ENCODE results near the gene CD37. TPM values are rescaled to one million over a fixed set of nuclear protein-coding genes. Genes with fewer than 3 reads are reported as not detected.
"Not testable (repeated sequence)": the region's sequence is repeated elsewhere in the genome, so short reads cannot be mapped to it uniquely, and the experiment has no call there.

Gene CD37
- total RNA-seq, 4 donors from 2014 or later, result 4.4 to 11.0 (median 7.8) TPM

DNA sequence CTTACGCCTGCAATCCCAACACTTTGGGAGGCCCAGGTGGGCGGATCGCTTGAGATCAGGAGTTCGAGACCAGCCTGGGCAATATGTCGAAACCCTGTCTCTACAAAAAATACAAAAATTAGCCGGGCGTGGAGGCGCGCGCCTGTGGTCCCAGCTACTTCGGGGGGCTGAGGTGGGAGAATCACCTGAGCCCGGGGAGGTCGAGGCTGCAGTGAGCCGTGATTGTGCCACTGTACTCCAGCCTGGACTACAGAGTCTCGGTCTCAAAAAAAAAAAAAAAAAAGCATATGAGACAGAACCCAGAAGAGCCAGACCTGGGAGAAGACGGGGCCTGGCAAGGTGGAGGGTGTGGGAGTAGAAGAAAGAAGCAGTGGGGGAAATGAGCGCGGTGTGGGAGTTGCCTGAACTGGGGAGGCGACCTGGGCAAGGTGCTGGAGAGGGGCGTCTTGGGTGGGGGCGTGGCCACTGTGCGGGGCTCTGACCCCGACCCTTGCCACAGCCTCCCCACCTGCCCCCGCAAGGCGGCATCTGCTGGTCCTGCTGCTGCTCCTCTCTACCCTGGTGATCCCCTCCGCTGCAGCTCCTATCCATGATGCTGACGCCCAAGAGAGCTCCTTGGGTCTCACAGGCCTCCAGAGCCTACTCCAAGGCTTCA is 29.0 kb downstream of the CD37 start:
- peak; percentile 52 to 55 for DNase-seq
- intact Hi-C loops (cut with DNase I; ENCODE audit: low total_unique reads), result no loop called here
- Histone ChIP-seq H3K4me1 (no peaks in the 10 kb centered on the region), H3K27ac (peak overlapping the region; percentile 95 to 96), H3K9me3 (peaks cover 0 to 6% of the 10 kb centered on the region in 2 donors), H3K27me3 (no peaks in the 10 kb centered on the region), H3K4me3 (peak overlapping the region; percentile 35 to 96), H3K36me3 (no peaks in the 10 kb centered on the region)
- no peak for TF ChIP-seq POLR2A (IDR thresholded peaks at IDR 0.05)
- TF ChIP-seq, protein P1, sequence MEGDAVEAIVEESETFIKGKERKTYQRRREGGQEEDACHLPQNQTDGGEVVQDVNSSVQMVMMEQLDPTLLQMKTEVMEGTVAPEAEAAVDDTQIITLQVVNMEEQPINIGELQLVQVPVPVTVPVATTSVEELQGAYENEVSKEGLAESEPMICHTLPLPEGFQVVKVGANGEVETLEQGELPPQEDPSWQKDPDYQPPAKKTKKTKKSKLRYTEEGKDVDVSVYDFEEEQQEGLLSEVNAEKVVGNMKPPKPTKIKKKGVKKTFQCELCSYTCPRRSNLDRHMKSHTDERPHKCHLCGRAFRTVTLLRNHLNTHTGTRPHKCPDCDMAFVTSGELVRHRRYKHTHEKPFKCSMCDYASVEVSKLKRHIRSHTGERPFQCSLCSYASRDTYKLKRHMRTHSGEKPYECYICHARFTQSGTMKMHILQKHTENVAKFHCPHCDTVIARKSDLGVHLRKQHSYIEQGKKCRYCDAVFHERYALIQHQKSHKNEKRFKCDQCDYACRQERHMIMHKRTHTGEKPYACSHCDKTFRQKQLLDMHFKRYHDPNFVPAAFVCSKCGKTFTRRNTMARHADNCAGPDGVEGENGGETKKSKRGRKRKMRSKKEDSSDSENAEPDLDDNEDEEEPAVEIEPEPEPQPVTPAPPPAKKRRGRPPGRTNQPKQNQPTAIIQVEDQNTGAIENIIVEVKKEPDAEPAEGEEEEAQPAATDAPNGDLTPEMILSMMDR (IDR thresholded peaks at IDR 0.05), result no peak

DNA sequence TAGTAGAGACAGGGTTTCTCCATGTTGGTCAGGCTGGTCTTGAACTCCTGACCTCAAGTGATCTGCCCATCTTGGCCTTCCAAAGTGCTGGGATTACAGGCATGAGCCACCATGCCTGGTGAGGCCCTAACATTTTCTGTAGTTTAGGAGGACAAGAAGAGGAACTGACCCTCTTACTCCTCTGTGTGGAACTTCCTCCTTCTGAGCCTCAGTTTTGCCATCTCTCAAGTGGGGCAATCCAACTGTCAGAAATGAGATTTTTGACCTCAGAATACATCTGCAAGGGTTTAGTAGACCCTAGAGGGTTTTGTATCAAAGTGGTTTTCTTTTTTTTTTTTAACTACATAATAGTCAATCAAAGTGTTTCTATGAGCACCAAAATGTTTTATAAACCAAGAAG is 30.9 kb downstream of the CD37 start:
- TF ChIP-seq, protein P1 (IDR thresholded peaks at IDR 0.05), result no peak
- no peak for TF ChIP-seq POLR2A (IDR thresholded peaks at IDR 0.05)
- no peak for DNase-seq
- H3K4me1 ChIP-seq, result no peaks in the 10 kb centered on the region
- no peak overlapping the region for H3K27ac ChIP-seq
- H3K4me3 ChIP-seq, result no peak overlapping the region
- peaks cover 0 to 12% of the 10 kb centered on the region in 2 donors for H3K9me3 ChIP-seq
- no peaks in the 10 kb centered on the region for H3K36me3 ChIP-seq
- intact Hi-C loops (cut with DNase I; ENCODE audit: low total_unique reads), result no loop called here
- H3K27me3 ChIP-seq, result no peaks in the 10 kb centered on the region

DNA sequence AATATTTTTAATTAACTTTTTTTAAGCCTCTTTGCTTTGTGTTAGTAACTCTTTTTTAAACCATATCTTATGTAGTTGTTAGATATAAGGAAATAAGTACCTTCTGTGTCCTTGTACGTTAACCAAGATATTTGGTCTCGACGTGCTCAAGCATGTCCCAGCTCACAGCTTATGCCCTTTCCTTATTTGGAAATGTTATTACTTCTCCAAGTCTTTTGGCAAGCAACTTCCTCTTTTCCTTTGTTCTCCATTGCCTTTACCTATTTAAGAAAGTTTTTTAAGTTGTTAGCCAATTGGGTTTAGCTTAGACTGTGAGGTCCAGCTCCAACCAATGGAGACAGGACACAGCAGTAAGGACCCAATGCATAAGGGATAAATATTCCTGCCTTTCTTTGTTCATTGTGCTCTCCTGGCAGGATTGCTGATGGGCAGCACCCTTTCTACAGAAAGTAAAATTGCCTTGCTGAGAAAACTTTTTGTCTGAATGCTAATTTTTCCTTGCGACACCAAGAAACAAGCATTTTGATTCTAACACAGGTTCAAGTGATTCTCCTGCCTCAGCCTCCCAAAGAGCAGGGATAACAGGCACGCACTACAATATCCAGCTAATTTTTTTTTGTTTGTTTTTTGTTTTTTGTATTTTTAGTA is 33.6 kb downstream of the CD37 start:
- DNase-seq, result no peak
- Histone ChIP-seq H3K27me3 (no peaks in the 10 kb centered on the region), H3K27ac (no peak overlapping the region), H3K9me3 (peaks cover 0 to 12% of the 10 kb centered on the region in 2 donors), H3K36me3 (no peaks in the 10 kb centered on the region), H3K4me1 (no peaks in the 10 kb centered on the region), H3K4me3 (no peak overlapping the region)
- intact Hi-C loops (cut with DNase I; ENCODE audit: low total_unique reads), result no loop called here
- no peak for TF ChIP-seq POLR2A (IDR thresholded peaks at IDR 0.05)
- TF ChIP-seq, protein P1 (IDR thresholded peaks at IDR 0.05), result no peak

DNA sequence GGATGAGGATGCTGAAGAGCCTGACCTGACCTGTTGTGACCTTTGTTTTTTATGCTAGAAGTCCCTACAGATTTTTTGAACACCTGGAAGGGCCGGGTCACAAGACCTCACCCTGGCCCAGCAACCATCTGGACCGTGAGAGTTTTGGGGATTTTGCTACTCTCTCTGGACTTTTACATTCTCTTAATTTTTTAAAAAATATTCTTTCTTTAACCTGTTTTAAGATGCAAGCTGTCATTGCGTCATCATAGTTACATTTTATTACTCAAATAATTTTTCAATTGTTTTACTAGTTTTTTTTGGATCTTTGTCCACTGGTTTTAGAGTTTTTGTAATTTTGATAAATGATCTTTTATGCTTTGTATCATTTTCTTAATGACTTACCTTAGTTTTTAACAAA is 36.0 kb downstream of the CD37 start:
- H3K27me3 ChIP-seq, result no peaks in the 10 kb centered on the region
- H3K4me1 ChIP-seq, result no peaks in the 10 kb centered on the region
- no peak overlapping the region for H3K27ac ChIP-seq
- peaks cover 0 to 12% of the 10 kb centered on the region in 2 donors for H3K9me3 ChIP-seq
- TF ChIP-seq POLR2A (IDR thresholded peaks at IDR 0.05), result no peak
- TF ChIP-seq, protein P1 (IDR thresholded peaks at IDR 0.05), result no peak
- no peaks in the 10 kb centered on the region for H3K36me3 ChIP-seq
- no peak overlapping the region for H3K4me3 ChIP-seq
- intact Hi-C loops (cut with DNase I; ENCODE audit: low total_unique reads), result no loop called here
- DNase-seq, result no peak

DNA sequence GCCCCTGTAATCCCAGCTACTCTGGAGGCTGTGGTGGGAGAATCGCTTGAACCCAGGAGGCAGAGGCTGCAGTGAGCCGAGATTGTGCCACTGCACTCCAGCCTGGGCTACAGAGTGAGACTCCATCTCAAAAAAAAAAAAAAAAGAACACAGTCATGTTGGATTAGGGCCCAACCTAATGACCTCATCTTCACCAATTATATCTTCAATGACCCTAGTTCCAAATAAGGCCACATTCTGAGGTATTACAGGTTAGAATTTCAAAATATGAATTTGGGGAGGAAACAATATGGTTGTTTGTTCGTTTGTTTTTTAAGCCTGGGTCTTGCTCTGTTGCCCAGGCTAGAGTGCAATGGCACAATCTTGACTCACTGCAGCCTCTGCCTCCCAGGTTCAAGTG is 38.0 kb downstream of the CD37 start:
- H3K4me1 ChIP-seq; H3K36me3 ChIP-seq; intact Hi-C loops (cut with DNase I; ENCODE audit: low total_unique reads); DNase-seq; H3K27ac ChIP-seq; H3K4me3 ChIP-seq; H3K27me3 ChIP-seq: not testable (repeated sequence)
- peaks cover 0 to 12% of the 10 kb centered on the region in 2 donors for H3K9me3 ChIP-seq

All from uterus (tissue), 4 donors.